ENCODE measurements around the gene PCDHGA6. TPM values are rescaled to one million over a fixed set of nuclear protein-coding genes. Genes with fewer than 3 reads are reported as not detected.

Gene PCDHGA6
- total RNA-seq: 10.3 TPM

GRCh38 chr5:141373673-141374317 is at the start of gene PCDHGA6:
Gene PCDHGA6, plus strand, starts transcription at chr5:141373891. Its CDS starts 193 bp downstream, at chr5:141374084.

GRCh38 chr5:141330299-141331080 is 43.2 kb upstream of the PCDHGA6 start, which contains the start of gene PCDHGA1:
Gene PCDHGA1, plus strand, starts transcription at chr5:141330514.

GRCh38 chr5:141338538-141339306 is 35.0 kb upstream of the PCDHGA6 start, which contains the start of gene PCDHGA2:
Gene PCDHGA2, plus strand, starts transcription at chr5:141338760.

GRCh38 chr5:141343242-141343952 is 30.3 kb upstream of the PCDHGA6 start, which contains the start of gene PCDHGA3:
Gene PCDHGA3, plus strand, starts transcription at chr5:141343829. Its CDS starts 205 bp downstream, at chr5:141344034.

GRCh38 chr5:141349917-141350619 is 23.6 kb upstream of the PCDHGA6 start, which contains the start of gene PCDHGB1:
Gene PCDHGB1, plus strand, starts transcription at chr5:141350099. Its CDS starts 162 bp downstream, at chr5:141350261.

GRCh38 chr5:141354900-141355469 is 18.7 kb upstream of the PCDHGA6 start, which contains the start of gene PCDHGA4:
Gene PCDHGA4, plus strand, starts transcription at chr5:141355021. Its CDS starts 87 bp downstream, at chr5:141355108.

GRCh38 chr5:141359790-141360426 is 13.8 kb upstream of the PCDHGA6 start, which contains the start of gene PCDHGB2:
Gene PCDHGB2, plus strand, starts transcription at chr5:141359994. Its CDS starts 142 bp downstream, at chr5:141360136.

GRCh38 chr5:141363952-141364660 is 9.6 kb upstream of the PCDHGA6 start, which contains the start of gene PCDHGA5:
Gene PCDHGA5, plus strand, starts transcription at chr5:141364162. Its CDS starts 169 bp downstream, at chr5:141364331.

GRCh38 chr5:141369994-141370848 is 3.5 kb upstream of the PCDHGA6 start, which contains the start of gene PCDHGB3:
Gene PCDHGB3, plus strand, starts transcription at chr5:141370242. Its CDS starts 153 bp downstream, at chr5:141370395.

GRCh38 chr5:141382469-141383294 is 9.0 kb downstream of the PCDHGA6 start, which contains the start of gene PCDHGA7:
Gene PCDHGA7, plus strand, starts transcription at chr5:141382742. Its CDS starts 158 bp downstream, at chr5:141382900.

GRCh38 chr5:141387557-141388311 is 14.0 kb downstream of the PCDHGA6 start, which contains the start of gene PCDHGB4:
Gene PCDHGB4, plus strand, starts transcription at chr5:141387698. Its CDS starts 187 bp downstream, at chr5:141387885.

GRCh38 chr5:141392429-141393198 is 18.9 kb downstream of the PCDHGA6 start, which contains the start of gene PCDHGA8:
Gene PCDHGA8, plus strand, starts transcription at chr5:141392633. Its CDS starts 181 bp downstream, at chr5:141392814.

GRCh38 chr5:141397756-141398551 is 24.3 kb downstream of the PCDHGA6 start, which contains the start of gene PCDHGB5:
Gene PCDHGB5, plus strand, starts transcription at chr5:141397947. Its CDS starts 181 bp downstream, at chr5:141398128.

GRCh38 chr5:141402553-141403243 is 29.0 kb downstream of the PCDHGA6 start, which contains the start of gene PCDHGA9:
Gene PCDHGA9, plus strand, starts transcription at chr5:141402778. Its CDS starts 175 bp downstream, at chr5:141402953.

Data from metanephros (tissue), 1 donor.